ENCODE results near the gene ALDOB. TPM values are rescaled to one million over a fixed set of nuclear protein-coding genes. Genes with fewer than 3 reads are reported as not detected.

The ALDOB gene
- total and polyA plus RNA-seq, 2 of the 8 experiments (the other 6 are each of a cell fraction or from before 2014, with no cell fraction given): not detected

DNA sequence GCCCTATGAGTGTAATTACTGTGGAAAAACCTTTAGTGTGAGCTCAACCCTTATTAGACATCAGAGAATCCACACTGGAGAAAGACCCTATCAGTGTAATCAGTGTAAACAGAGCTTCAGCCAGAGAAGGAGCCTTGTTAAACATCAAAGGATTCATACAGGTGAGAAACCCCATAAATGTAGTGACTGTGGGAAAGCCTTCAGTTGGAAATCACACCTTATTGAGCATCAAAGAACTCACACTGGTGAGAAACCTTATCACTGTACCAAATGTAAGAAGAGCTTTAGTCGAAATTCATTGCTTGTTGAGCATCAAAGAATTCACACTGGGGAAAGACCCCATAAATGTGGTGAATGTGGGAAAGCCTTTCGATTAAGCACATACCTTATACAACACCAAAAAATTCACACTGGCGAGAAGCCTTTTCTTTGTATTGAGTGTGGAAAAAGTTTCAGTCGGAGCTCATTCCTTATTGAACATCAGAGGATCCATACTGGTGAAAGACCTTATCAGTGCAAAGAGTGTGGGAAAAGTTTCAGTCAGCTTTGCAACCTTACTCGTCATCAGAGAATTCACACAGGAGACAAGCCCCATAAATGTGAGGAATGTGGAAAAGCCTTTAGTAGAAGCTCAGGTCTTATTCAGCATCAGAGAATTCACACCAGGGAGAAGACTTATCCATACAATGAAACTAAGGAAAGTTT, 27.0 kb downstream of the ALDOB start:
- Histone ChIP-seq H2AK5ac (ENCODE audit: low read depth, low read length) (no peak overlapping the region), H3K27me3 (replicated peaks in 1 of 4; ENCODE audit: control insufficient read depth in 3 of 4, extremely low read depth in 1 of 4, insufficient read depth in 3 of 4, low read length in 3 of 4) (no peaks in the 10 kb centered on the region), H2BK120ac (replicated peaks; ENCODE audit: low read depth, low read length) (no peak overlapping the region), H4K20me1 (replicated peaks in 1 of 2; ENCODE audit: control insufficient read depth in 1 of 2, insufficient read depth in 2 of 2, low read length in 2 of 2) (no peaks in the 10 kb centered on the region), H3K9ac (replicated peaks in 1 of 4; ENCODE audit: extremely low read depth in 1 of 4, low read depth in 3 of 4, low read length in 3 of 4) (no peak overlapping the region), H3K79me2 (ENCODE audit: control insufficient read depth in 1 of 2, insufficient read depth in 2 of 2, low read length in 2 of 2) (no peaks in the 10 kb centered on the region), H3K4me1 (replicated peaks in 1 of 4; ENCODE audit: control insufficient read depth in 3 of 4, insufficient read depth in 4 of 4, low read length in 3 of 4) (no peaks in the 10 kb centered on the region), H3K27ac (ENCODE audit: low read depth, low read length) (no peak overlapping the region), H3K23me2 (ENCODE audit: low read depth, low read length) (no peaks in the 10 kb centered on the region), H3K23ac (ENCODE audit: insufficient read length) (no peak overlapping the region), H4K91ac (replicated peaks; ENCODE audit: insufficient read length, low read length) (no peak overlapping the region), H2BK5ac (ENCODE audit: low read depth, low read length) (no peak overlapping the region), H3K79me1 (ENCODE audit: low read depth, low read length) (no peaks in the 10 kb centered on the region), H2AFZ (ENCODE audit: low read length) (no peak overlapping the region), H2BK12ac (ENCODE audit: low read depth, low read length) (no peak overlapping the region), H2BK15ac (ENCODE audit: low read length) (no peak overlapping the region), H3K36me3 (ENCODE audit: control insufficient read depth in 2 of 4, insufficient read depth in 4 of 4, low read length in 3 of 4) (peaks cover 13 to 62% (median 46%) of the 10 kb centered on the region in 4 experiments), H3K14ac (ENCODE audit: insufficient read length) (no peak overlapping the region), H3K9me3 (ENCODE audit: insufficient read depth in 2 of 2, low read depth in 1 of 2, low read length in 1 of 2) (peaks cover 49 to 54% of the 10 kb centered on the region in 2 experiments), H3K18ac (ENCODE audit: extremely low read depth, low read length) (no peak overlapping the region), H3K4me3 (ENCODE audit: extremely low read depth in 1 of 4, insufficient read depth in 2 of 4, low read depth in 3 of 4, low read length in 4 of 4) (no peak overlapping the region), H2BK20ac (ENCODE audit: low read length) (no peak overlapping the region), H3K4me2 (ENCODE audit: insufficient read depth in 1 of 2, low read depth in 2 of 2, low read length in 2 of 2) (no peak overlapping the region), H4K8ac (ENCODE audit: extremely low read depth, insufficient read depth, low read length) (no peak overlapping the region), H3K56ac (replicated peaks; ENCODE audit: insufficient read length, low read depth, low read length) (no peak overlapping the region), H3K4ac (replicated peaks; ENCODE audit: insufficient read length, low read depth, low read length) (no peak overlapping the region), H4K5ac (ENCODE audit: insufficient read length, low read depth, low read length) (no peak overlapping the region)
- no peak for FAIRE-seq
- ChIA-PET CTCF (ENCODE audit: partially characterized antibody) (interaction anchor here (0.6 to 1.3 kb wide), 7 partner anchors 14 to 1921 kb away, joined by 3 to 4 read pairs (median 3); no protein-coding TSS in a partner anchor), POLR2A (ENCODE audit: partially characterized antibody) (interaction anchor here (0.7 to 1.5 kb wide), 5 partner anchors 8 to 50 kb away, joined by 3 to 5 read pairs (median 4); partner anchors contain the start of gene ALDOB)
- DNase-seq (ENCODE audit: low read depth in 1 of 2, low spot score in 2 of 2): no peak
- 86% methylated on average over 5 of the region's 5 CpGs; no CpG with 5 or more reads in 1 of the 2 experiments for WGBS, 2 experiments (ENCODE audit: extremely low coverage in 1 of 2, insufficient coverage in 1 of 2, insufficient read length in 1 of 2, insufficient replicate concordance in 2 of 2, low coverage in 1 of 2, low lambda C conversion rate in 2 of 2, missing lambda C conversion rate in 1 of 2)
- TF ChIP-seq TEAD4 (IDR thresholded peaks at IDR 0.05; ENCODE audit: low read depth, low read length) (no peak), ZNF274 (IDR thresholded peaks at IDR 0.05; ENCODE audit: borderline replicate concordance, extremely low read depth, low read length) (peak; percentile 71)
